NCI-H2196 (cell line): ENCODE results near the gene CMTM7.

ENCODE experiments used
- DNase-seq: peaks from one replicate; lab custom pipeline; 2025; ENCODE audit not compliant: unreplicated experiment; lab: John Stamatoyannopoulos, UW

CMTM7 gene

GRCh38 chr3:32413845-32414521, 22.3 kb downstream of the CMTM7 start:
- DNase-seq = no peak

- DNase-seq = no peak
Observed at GRCh38 chr3:32414522-32415202, 23.0 kb downstream of the CMTM7 start.

GRCh38 chr3:32419742-32420125, 28.1 kb downstream of the CMTM7 start:
- no peak for DNase-seq

- DNase-seq = peak; percentile 27
Observed at GRCh38 chr3:32420126-32421038, 28.7 kb downstream of the CMTM7 start.

DNA sequence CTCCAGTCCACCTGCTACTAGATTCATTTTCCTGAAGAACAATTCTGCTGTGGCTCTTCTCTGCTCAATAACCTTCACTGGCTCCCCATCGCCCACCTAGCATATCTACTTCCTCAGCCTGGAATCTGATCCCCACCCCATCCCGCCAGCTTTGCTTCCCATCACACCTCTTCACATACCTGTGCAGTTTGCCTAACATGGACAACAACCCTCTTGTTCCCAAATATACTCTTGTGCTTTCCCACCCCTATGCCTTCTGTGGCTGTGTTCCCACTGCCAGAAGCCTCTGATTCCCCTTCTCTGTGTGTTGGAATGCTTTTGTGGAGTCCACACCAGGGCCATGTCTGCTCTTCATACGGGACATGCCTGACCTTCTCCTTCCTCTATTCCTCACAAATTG, 29.5 kb downstream of the CMTM7 start:
- no peak for DNase-seq

GRCh38 chr3:32421991-32422859, 30.6 kb downstream of the CMTM7 start:
- DNase-seq = peak; percentile 24

- DNase-seq = no peak
Observed at GRCh38 chr3:32422943-32423342, 31.3 kb downstream of the CMTM7 start.

GRCh38 chr3:32423534-32423933, 31.9 kb downstream of the CMTM7 start:
- DNase-seq = no peak

DNA sequence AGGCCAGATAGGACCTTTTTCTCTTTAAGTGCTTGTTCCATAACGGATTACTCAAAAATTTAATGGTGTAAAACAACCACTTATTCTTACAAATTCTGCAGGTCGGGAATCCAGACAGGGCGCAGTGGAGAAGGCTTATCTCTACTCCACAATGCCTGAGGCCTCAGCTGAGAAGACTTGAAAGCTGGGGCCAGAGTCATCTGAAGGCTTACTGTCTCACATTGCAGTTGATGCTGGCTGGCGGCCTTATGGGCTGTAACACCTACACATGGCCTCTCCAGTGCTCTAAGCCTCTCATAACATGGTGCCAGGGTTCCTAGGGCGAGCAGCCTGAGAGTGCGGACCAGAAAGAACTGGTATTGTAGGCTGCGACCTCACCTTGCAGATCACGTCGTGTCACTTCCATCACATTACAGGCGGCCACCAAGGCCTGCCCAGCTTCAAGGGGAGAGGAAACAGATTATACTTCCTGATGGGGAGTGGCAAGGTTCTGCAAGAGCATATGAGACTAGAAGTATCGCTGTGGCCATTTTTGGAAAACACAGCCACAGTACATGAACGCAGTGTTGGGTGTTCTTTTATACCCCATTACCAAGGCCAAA, 32.4 kb downstream of the CMTM7 start:
- no peak for DNase-seq

GRCh38 chr3:32424581-32425250, 33.1 kb downstream of the CMTM7 start:
- DNase-seq = no peak

- DNase-seq = no peak
Observed at GRCh38 chr3:32428092-32429068, 36.7 kb downstream of the CMTM7 start.

DNA sequence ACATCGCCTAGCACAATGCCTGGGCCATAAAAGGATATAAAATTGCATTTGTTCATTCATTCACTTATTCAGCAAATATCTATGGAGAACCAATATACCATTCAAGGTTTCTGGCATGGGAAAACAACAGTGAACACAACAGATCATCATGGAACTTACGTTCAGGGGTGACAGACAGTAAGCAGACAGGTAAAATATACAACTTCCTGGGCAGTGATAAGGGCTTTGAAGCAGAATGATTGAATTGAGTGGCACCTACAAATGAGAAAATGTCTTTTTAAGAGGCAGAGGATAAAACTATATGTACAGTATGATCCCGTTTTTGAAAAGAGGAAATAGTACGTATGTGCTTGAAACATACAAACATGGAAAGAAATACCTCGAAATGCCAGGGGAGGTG, 39.2 kb downstream of the CMTM7 start:
- DNase-seq = no peak

DNA sequence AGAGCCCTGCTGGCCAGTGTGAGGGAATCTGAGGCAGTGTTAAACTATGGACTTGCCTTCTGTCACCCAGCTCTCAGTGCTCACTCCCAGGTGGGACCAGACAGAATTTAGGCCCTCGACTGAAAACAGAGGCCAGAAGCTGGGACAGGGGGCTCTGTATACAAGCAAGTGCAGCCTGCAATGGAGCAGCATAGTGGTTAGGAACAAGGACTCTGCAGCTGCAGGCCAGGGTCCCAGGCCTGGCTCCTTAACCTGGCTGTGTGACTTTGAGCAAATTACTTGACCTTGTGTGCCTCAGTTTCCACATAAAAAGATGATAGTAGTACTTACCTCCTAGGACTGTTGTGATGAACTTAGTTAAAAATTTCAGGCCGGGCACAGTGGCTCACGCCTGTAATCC, 39.8 kb downstream of the CMTM7 start:
- no peak for DNase-seq

DNA sequence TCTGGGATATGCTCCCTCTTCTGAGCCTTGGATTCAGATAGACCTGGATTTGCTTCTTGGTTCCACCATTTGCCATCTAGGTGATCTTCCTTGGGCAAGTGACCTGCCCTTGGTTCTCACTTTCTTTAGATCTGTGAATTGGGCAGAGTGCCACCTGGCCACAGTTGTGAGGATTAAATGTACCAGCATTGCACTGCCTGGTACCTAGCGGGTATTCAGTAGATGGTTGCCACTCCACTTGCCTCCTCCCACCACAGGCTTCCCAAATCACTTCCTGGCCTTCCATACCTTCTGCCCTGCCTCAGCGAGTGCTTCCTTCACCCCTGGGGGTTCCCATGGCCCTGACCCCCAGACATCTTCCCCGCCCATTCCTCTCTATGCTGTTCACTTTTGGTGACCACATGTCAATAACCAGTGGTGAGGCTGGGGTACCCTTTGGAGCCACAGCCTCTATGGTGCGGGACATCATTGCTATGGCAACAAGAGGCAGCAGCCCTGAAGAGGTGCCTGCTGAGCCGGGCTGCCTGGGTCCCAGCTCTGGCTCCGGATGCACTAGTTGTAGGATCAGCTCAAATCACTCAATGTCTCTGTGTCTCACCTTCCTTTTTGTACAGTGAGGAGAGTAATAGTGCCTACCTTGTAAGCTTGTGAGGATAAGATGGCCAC, 40.5 kb downstream of the CMTM7 start:
- DNase-seq = no peak

- DNase-seq = no peak
Observed at GRCh38 chr3:32432711-32433530, 41.3 kb downstream of the CMTM7 start.

DNA sequence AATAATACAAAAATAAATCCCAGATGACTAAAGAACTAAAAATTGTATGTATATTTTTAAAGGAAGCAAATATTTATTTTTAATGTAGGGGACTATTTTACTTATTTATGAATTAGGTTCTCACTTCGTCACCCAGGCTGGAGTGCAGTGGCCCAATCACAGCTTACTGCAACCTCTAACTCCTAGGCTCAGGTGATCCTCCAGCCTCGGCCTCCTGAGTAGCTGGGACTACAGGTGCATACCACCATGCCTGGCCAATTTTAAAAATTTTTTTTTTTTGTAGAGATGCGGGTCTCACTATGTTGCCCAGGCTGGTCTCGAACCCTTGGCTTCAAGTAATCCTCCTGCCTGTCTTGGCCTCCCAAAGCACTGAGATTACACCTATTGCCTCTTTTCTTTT, 42.6 kb downstream of the CMTM7 start:
- no peak for DNase-seq
